Neutrophil (primary cell): ENCODE measurements around the gene BCL11A.

Experiments
- H3K27ac ChIP-seq: fragments of 200-600 bp; sonication (generic); 2 replicates; pipeline ENCODE4 v1.5.1; 2016; ENCODE audit warnings: mild to moderate bottlenecking, moderate library complexity
- H3K27me3 ChIP-seq: fragments of 200-600 bp; sonication (generic); 2 replicates; pipeline ENCODE4 v1.6.0; 2016; ENCODE audit warnings: mild to moderate bottlenecking
- H3K36me3 ChIP-seq: fragments of 200-600 bp; sonication (generic); 2 replicates; pipeline ENCODE4 v1.5.1; 2017
- H3K4me1 ChIP-seq, 2 experiments: fragments of 200-600 bp in 1 of 2; sonication (generic) in 1 of 2; 1 replicate in 1 of 2; 2 replicates in 1 of 2; pipeline versions ENCODE4 v1.5.1 to v1.6.1; 2013 to 2016; ENCODE audit warnings: low read depth in 1 of 2, low read length in 1 of 2, mild to moderate bottlenecking in 1 of 2, moderate library complexity in 1 of 2; ENCODE audit not compliant: control insufficient read depth in 1 of 2, insufficient read depth in 1 of 2
- H3K4me3 ChIP-seq, 2 experiments: fragments of 200-600 bp in 1 of 2; sonication (generic) in 1 of 2; 1 replicate in 1 of 2; 2 replicates in 1 of 2; pipeline ENCODE4 v1.5.1; 2013 to 2016; ENCODE audit warnings: low read depth in 1 of 2, low read length in 1 of 2, mild to moderate bottlenecking in 1 of 2, moderate library complexity in 1 of 2
- H3K9me3 ChIP-seq: fragments of 200-600 bp; sonication (generic); 2 replicates; pipeline ENCODE4 v1.5.1; 2016
- TF ChIP-seq, protein P1 (sequence below): fragments of 200-600 bp; sonication (generic); IDR thresholded peaks from 2 replicates; pipeline ENCODE4 v1.5.1; 2016; ENCODE audit warnings: antibody characterized with exemption

The BCL11A gene

GRCh38 chr2:60439219-60439974 is 114.1 kb downstream of the BCL11A start:
- Histone ChIP-seq H3K27me3 (no peaks in the 10 kb centered on the region), H3K27ac (peak overlapping the region; percentile 93), H3K9me3 (no peaks in the 10 kb centered on the region), H3K36me3 (no peaks in the 10 kb centered on the region), H3K4me1 (peaks cover 19 to 22% of the 10 kb centered on the region in 2 experiments), H3K4me3 (peak overlapping the region; percentile 46 to 52)
- TF ChIP-seq, protein P1, sequence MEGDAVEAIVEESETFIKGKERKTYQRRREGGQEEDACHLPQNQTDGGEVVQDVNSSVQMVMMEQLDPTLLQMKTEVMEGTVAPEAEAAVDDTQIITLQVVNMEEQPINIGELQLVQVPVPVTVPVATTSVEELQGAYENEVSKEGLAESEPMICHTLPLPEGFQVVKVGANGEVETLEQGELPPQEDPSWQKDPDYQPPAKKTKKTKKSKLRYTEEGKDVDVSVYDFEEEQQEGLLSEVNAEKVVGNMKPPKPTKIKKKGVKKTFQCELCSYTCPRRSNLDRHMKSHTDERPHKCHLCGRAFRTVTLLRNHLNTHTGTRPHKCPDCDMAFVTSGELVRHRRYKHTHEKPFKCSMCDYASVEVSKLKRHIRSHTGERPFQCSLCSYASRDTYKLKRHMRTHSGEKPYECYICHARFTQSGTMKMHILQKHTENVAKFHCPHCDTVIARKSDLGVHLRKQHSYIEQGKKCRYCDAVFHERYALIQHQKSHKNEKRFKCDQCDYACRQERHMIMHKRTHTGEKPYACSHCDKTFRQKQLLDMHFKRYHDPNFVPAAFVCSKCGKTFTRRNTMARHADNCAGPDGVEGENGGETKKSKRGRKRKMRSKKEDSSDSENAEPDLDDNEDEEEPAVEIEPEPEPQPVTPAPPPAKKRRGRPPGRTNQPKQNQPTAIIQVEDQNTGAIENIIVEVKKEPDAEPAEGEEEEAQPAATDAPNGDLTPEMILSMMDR: peak; percentile 100

GRCh38 chr2:60438653-60439052 is 114.8 kb downstream of the BCL11A start:
- Histone ChIP-seq H3K27ac (peak overlapping the region; percentile 93), H3K4me1 (peaks cover 19 to 22% of the 10 kb centered on the region in 2 experiments), H3K27me3 (no peaks in the 10 kb centered on the region), H3K4me3 (peak overlapping the region in 1 of 2 experiments; percentile 46), H3K9me3 (no peaks in the 10 kb centered on the region), H3K36me3 (no peaks in the 10 kb centered on the region)
- TF ChIP-seq, protein P1: no peak

DNA sequence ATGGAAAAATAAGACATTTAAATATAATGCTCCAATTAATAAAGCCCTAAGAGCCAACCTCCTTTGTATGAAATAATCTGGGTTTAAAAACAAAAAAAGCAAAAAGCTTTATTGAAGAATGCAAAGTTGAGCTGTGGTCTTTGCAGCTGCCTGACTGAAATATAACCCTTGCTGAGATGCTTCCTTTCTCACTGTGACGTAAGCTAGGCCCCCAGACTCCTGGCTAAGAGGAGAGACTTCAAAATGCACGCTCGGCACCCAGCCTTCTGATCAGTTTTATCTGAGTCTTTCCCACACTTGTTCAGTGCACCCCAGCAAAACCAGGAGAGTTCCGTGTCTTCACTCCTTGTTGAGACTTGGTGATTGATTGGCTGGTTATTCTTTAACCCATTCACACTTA is 115.3 kb downstream of the BCL11A start:
- peak overlapping the region; percentile 93 for H3K27ac ChIP-seq
- TF ChIP-seq, protein P1: no peak
- no peaks in the 10 kb centered on the region for H3K27me3 ChIP-seq
- H3K4me3 ChIP-seq: no peak overlapping the region
- H3K36me3 ChIP-seq: no peaks in the 10 kb centered on the region
- no peaks in the 10 kb centered on the region for H3K9me3 ChIP-seq
- peaks cover 19 to 22% of the 10 kb centered on the region in 2 experiments for H3K4me1 ChIP-seq

DNA sequence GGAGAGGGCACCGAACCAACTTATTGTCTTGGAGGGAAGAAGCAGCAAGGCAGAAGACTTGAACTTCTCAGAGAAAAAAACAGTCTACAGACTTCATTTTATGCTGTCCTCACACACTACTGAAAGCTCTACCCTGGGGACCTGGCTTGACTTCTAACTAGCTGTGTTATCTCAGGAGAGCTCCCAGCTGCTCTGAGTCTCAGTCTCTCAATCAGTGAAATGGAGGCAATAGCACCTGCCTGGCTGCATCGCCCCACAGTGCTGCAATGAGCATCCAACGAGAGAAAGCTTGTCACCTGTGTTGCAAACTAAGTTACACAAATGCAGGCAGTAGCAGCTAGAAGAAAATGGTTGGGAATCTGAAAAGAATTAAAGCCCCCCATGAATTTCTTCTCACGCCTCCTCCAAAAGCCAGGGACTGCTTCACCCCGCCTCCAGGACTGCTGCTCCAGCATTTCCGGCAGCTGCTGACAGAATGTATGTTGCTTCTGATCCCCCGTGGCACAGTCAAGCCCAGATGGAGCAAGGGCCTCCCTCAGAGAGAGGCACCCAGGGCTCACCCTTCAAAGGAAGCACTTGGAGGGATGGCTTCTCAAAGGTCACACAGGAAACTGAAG is 116.3 kb downstream of the BCL11A start:
- Histone ChIP-seq H3K4me3 (no peak overlapping the region), H3K36me3 (no peaks in the 10 kb centered on the region), H3K27me3 (no peaks in the 10 kb centered on the region), H3K4me1 (peaks cover 19 to 22% of the 10 kb centered on the region in 2 experiments), H3K27ac (no peak overlapping the region), H3K9me3 (no peaks in the 10 kb centered on the region)
- TF ChIP-seq, protein P1: no peak

DNA sequence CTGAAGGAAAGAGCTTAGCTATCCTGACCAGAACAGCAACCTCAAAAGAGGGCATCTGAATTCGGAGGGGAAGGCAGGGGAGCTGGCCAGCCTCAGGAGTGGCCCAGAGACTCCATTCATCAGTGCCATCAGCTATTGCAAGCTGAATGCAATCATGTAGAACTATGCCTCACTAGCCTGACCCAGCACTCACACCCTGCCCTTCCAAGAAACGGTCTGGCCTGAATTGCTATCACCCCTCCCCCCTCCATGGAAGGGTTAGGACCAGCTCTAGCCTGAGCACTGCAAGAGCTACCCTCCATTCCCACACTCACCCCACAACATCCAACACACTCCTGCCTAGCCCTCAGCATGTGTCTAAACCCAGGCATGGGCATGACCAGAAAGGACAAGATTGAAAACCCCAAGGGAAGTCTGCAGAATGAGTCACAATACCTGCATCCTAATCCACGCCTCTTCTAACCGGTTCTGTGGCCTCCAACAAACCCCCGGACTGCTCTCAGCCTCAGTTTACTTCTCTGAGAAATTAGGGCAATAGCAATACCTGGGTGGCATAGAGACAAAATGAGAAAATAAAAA is 120.3 kb downstream of the BCL11A start:
- Histone ChIP-seq H3K4me3 (no peak overlapping the region), H3K27ac (no peak overlapping the region), H3K4me1 (no peaks in the 10 kb centered on the region), H3K36me3 (no peaks in the 10 kb centered on the region), H3K9me3 (no peaks in the 10 kb centered on the region), H3K27me3 (no peaks in the 10 kb centered on the region)
- TF ChIP-seq, protein P1: no peak
